Endothelial cell of umbilical vein (primary cell): Measurements from ENCODE around the gene AMBP. TPM values are rescaled to one million over a fixed set of nuclear protein-coding genes. Genes with fewer than 3 reads are reported as not detected.

Experiments
- BruUV-seq: library from RNA; stranded (reverse); fragments of 400-500 nt; replicated peaks from 2 replicates; lab custom pipeline; 2021; lab: Mats Ljungman, UMichigan
- CTCF ChIA-PET: fragments of 300-600, 350-600 bp; sonication (Branson Sonifier 250); formaldehyde crosslinking; loops from one replicate; lab custom pipeline; 2021; ENCODE audit warnings: antibody characterized with exemption, inconsistent platforms; lab: Charles Lee
- POLR2A ChIA-PET: fragments of 300-600, 350-600 bp; sonication (Branson Sonifier 250); formaldehyde crosslinking; loops from one replicate; lab custom pipeline; 2021; ENCODE audit warnings: antibody characterized with exemption, inconsistent platforms; lab: Charles Lee
- DNase-seq: peaks from one replicate; pipeline ENCODE4 v3.0.0-alpha.2; 2011; ENCODE audit warnings: low read depth, low spot score
- FAIRE-seq: peaks from 2 replicates; lab custom pipeline; 2011; peaks lifted over from hg19 to GRCh38; lab: Jason Lieb, UNC
- H2AFZ ChIP-seq: 2 replicates; pipeline ENCODE4 v1.6.0; 2012; ENCODE audit warnings: low read depth, low read length, control low read depth, inconsistent platforms
- H3K27ac ChIP-seq: 2 replicates; pipeline ENCODE4 v1.5.1; 2011; ENCODE audit warnings: low read depth, mild to moderate bottlenecking, control low read depth, low read length, moderate library complexity; ENCODE audit not compliant: insufficient read depth
- H3K27me3 ChIP-seq, 2 experiments: 2 replicates each; pipeline versions ENCODE4 v1.6.0 to v1.6.1; 2011; ENCODE audit warnings: low read length in 2 of 2, mixed read lengths in 1 of 2; ENCODE audit not compliant: control insufficient read depth in 2 of 2, insufficient read depth in 2 of 2
- H3K36me3 ChIP-seq, 2 experiments: 2 replicates in 1 of 2; 3 replicates in 1 of 2; pipeline ENCODE4 v1.5.1; 2011; ENCODE audit warnings: low read length in 2 of 2, mild to moderate bottlenecking in 1 of 2, moderate library complexity in 1 of 2; ENCODE audit not compliant: control insufficient read depth in 2 of 2, insufficient read depth in 2 of 2; ENCODE audit errors: extremely low read depth in 1 of 2
- H3K4me1 ChIP-seq: 3 replicates; pipeline ENCODE4 v1.5.1; 2011; ENCODE audit warnings: mild to moderate bottlenecking, low read length; ENCODE audit not compliant: control insufficient read depth, insufficient read depth; ENCODE audit errors: extremely low read depth
- H3K4me2 ChIP-seq: 2 replicates; pipeline ENCODE4 v1.6.1; 2011; ENCODE audit warnings: low read length, control low read depth, mixed read lengths; ENCODE audit not compliant: insufficient read depth
- H3K4me3 ChIP-seq, 3 experiments: fragments of 200-600 bp in 1 of 3; sonication (generic), shearing (Covaris generic) in 1 of 3; replicated peaks in 1 of 3; 2 replicates each; pipeline ENCODE4 v1.5.1; 2011 to 2016; ENCODE audit warnings: control low read depth in 3 of 3, low read length in 3 of 3, mild to moderate bottlenecking in 2 of 3, inconsistent platforms in 1 of 3, low read depth in 1 of 3, moderate library complexity in 1 of 3; ENCODE audit not compliant: insufficient read depth in 1 of 3
- H3K79me2 ChIP-seq: 2 replicates; pipeline ENCODE4 v1.6.0; 2012; ENCODE audit warnings: low read length, inconsistent platforms; ENCODE audit not compliant: control insufficient read depth, insufficient read depth
- H3K9ac ChIP-seq: replicated peaks from 2 replicates; pipeline ENCODE3; 2011; ENCODE audit warnings: low read length, control low read depth; ENCODE audit not compliant: insufficient read depth; ENCODE audit errors: extremely low read depth
- H3K9me1 ChIP-seq: replicated peaks from 3 replicates; pipeline ENCODE4 v1.6.0; 2011; ENCODE audit warnings: mild to moderate bottlenecking, low read length; ENCODE audit not compliant: control insufficient read depth, insufficient read depth; ENCODE audit errors: extremely low read depth
- H3K9me3 ChIP-seq: replicated peaks from 2 replicates; pipeline ENCODE4 v1.5.1; 2012; ENCODE audit warnings: low read length, inconsistent platforms; ENCODE audit not compliant: control insufficient read depth, insufficient read depth
- H4K20me1 ChIP-seq: replicated peaks from 2 replicates; pipeline ENCODE3; 2011; ENCODE audit warnings: mild to moderate bottlenecking, low read length; ENCODE audit not compliant: control insufficient read depth, insufficient read depth; ENCODE audit errors: extremely low read depth
- EZH2 ChIP-seq: IDR thresholded peaks from 2 replicates; pipeline ENCODE4 v1.6.1; 2012; ENCODE audit warnings: borderline replicate concordance, low read depth, mild to moderate bottlenecking, moderate library complexity, low read length, inconsistent platforms; ENCODE audit not compliant: severe bottlenecking
- FOS ChIP-seq: IDR thresholded peaks from 2 replicates; pipeline ENCODE4 v1.6.1; 2011; ENCODE audit warnings: mild to moderate bottlenecking, low read length, moderate library complexity, borderline replicate concordance; ENCODE audit not compliant: insufficient read depth
- GATA2 ChIP-seq: IDR thresholded peaks from 2 replicates; pipeline ENCODE4 v1.7.0; 2011; ENCODE audit warnings: low read depth, mild to moderate bottlenecking, moderate library complexity, mixed read lengths, low read length; ENCODE audit not compliant: insufficient read length, insufficient read depth
- JUN ChIP-seq: IDR thresholded peaks from 2 replicates; pipeline ENCODE4 v1.6.1; 2011; ENCODE audit warnings: borderline replicate concordance, low read depth; ENCODE audit not compliant: insufficient read length, insufficient read depth
- MYC ChIP-seq: IDR thresholded peaks from one replicate; pipeline ENCODE4 v1.6.1; 2011; ENCODE audit warnings: mild to moderate bottlenecking, low read depth, low read length
- POLR2A ChIP-seq: IDR thresholded peaks from 2 replicates; pipeline ENCODE4 v1.6.1; 2012; ENCODE audit warnings: low read depth, mild to moderate bottlenecking, control low read depth, low read length
- POLR2AphosphoS5 ChIP-seq: IDR thresholded peaks from 2 replicates; pipeline ENCODE4 v1.6.1; 2012; ENCODE audit warnings: low read depth, mild to moderate bottlenecking, control low read depth, low read length, moderate library complexity; ENCODE audit not compliant: insufficient read depth
- dilution Hi-C: fragments of 300-500 bp; cut with MboI; formaldehyde crosslinking; loops from one replicate; pipeline ENCODE4 v1.15.0; 2019; ENCODE audit warnings: low sequenced_read_pairs; ENCODE audit not compliant: extremely low pct_ligation_motif_present
- intact Hi-C: fragments of 100-400 bp; cut with micrococcal nuclease; formaldehyde crosslinking; loops from one replicate; pipeline ENCODE4 v1.10.0; 2022
- polyA plus RNA-seq, 4 experiments: library from polyadenylated mRNA; depleted of rRNA in 3 of 4; stranded (reverse) in 3 of 4; unstranded in 1 of 4; fragments of >200 nt; gene quantifications; 2 replicates each; pipeline versions ENCODE4 v1.2.1 to v1.2.3, GENCODE V29; 2011 to 2012; ENCODE audit warnings: missing spikeins in 1 of 4
- total RNA-seq: library from RNA; stranded (reverse); gene quantifications from 2 replicates; pipeline ENCODE4 v1.2.3, GENCODE V29; 2021
- TF ChIP-seq, protein P1 (sequence below), 2 donors: IDR thresholded peaks; 1 replicate in 1 of 2; 2 replicates in 1 of 2; pipeline ENCODE4 v1.5.1; 2011; ENCODE audit warnings: low read length in 2 of 2, mild to moderate bottlenecking in 2 of 2, moderate library complexity in 2 of 2, control low read depth in 1 of 2, inconsistent platforms in 1 of 2, low read depth in 1 of 2; ENCODE audit not compliant: insufficient read depth in 1 of 2; ENCODE audit errors: extremely low read depth in 1 of 2
- TF ChIP-seq, protein P2 (sequence below): IDR thresholded peaks from 2 replicates; pipeline ENCODE4 v1.6.1; 2011; ENCODE audit not compliant: insufficient read depth, insufficient read length

The AMBP gene
- total and polyA plus RNA-seq, 2 donors (not counting 3 experiments of a cell fraction or from before 2014, with no cell fraction given): not detected

DNA sequence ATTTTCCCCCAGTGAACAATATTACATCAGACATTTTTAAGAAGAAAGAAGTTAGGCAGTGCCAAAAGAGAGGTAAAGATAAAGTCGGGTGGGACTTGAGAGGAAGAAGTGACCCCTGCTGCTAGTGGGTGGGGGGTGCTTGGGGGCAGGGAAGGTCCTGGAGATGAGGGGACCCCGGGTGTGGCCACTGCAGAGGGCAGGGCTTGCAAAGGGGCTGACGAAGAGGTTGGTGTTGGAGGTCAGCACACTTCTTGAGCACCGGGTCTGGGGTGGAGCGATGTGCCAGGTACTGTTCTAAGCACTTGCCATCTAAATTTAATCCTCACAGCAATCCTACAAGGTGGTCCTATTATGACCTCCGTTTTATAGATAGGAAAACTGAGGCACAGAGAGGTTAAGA lies 62.0 kb downstream of the AMBP start:
- H3K9me1 ChIP-seq: no peaks in the 10 kb centered on the region
- H4K20me1 ChIP-seq: no peaks in the 10 kb centered on the region
- no peaks in the 10 kb centered on the region for H3K4me1 ChIP-seq
- no peak overlapping the region for H3K4me2 ChIP-seq
- no peaks in the 10 kb centered on the region for H3K79me2 ChIP-seq
- no peaks in the 10 kb centered on the region for H3K9me3 ChIP-seq
- no peaks in the 10 kb centered on the region for H3K27me3 ChIP-seq
- peaks cover 7 to 26% of the 10 kb centered on the region in 2 experiments for H3K36me3 ChIP-seq
- CTCF ChIA-PET: no interaction called here
- intact Hi-C loops (no loop called here), dilution Hi-C loops (no loop called here)
- no peak overlapping the region for H3K27ac ChIP-seq
- no peak for TF ChIP-seq GATA2
- no peak for TF ChIP-seq POLR2A
- no peak for TF ChIP-seq JUN
- TF ChIP-seq, protein P1, sequence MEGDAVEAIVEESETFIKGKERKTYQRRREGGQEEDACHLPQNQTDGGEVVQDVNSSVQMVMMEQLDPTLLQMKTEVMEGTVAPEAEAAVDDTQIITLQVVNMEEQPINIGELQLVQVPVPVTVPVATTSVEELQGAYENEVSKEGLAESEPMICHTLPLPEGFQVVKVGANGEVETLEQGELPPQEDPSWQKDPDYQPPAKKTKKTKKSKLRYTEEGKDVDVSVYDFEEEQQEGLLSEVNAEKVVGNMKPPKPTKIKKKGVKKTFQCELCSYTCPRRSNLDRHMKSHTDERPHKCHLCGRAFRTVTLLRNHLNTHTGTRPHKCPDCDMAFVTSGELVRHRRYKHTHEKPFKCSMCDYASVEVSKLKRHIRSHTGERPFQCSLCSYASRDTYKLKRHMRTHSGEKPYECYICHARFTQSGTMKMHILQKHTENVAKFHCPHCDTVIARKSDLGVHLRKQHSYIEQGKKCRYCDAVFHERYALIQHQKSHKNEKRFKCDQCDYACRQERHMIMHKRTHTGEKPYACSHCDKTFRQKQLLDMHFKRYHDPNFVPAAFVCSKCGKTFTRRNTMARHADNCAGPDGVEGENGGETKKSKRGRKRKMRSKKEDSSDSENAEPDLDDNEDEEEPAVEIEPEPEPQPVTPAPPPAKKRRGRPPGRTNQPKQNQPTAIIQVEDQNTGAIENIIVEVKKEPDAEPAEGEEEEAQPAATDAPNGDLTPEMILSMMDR (IDR thresholded peaks at IDR 0.05; ENCODE audit: extremely low read depth in 1 of 2, insufficient read depth in 1 of 2, low read depth in 1 of 2, low read length in 2 of 2): no peak
- no peak for TF ChIP-seq MYC
- BruUV-seq: no TSS peak
- H3K4me3 ChIP-seq: no peak overlapping the region
- POLR2A ChIA-PET: no interaction called here
- H3K9ac ChIP-seq: no peak overlapping the region
- no peak for DNase-seq
- FAIRE-seq: no peak
- H2AFZ ChIP-seq: no peak overlapping the region

DNA sequence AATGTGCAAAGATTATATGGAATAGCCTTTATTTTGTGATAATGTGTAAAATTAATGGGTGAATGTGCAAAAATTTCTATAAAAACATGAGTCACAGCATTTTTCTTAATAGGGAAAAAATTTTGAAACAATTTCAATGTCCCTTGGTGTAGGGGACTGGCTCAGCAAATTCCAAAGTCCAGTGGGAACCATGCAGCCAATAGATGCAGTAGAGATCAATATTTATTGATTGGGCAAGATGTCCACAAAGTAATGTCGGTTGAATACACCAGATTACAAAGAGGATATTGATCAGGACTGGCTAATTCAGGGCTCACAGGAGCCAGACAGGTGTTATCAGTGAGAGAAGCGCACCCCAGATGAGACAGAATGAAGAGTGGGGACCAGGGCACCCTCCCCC lies 62.5 kb downstream of the AMBP start:
- no peak overlapping the region for H3K4me3 ChIP-seq
- ChIA-PET POLR2A (no interaction called here), CTCF (no interaction called here)
- H3K9me1 ChIP-seq: no peaks in the 10 kb centered on the region
- H3K79me2 ChIP-seq: no peaks in the 10 kb centered on the region
- H3K9me3 ChIP-seq: no peaks in the 10 kb centered on the region
- intact Hi-C loops (no loop called here), dilution Hi-C loops (no loop called here)
- no peak overlapping the region for H3K9ac ChIP-seq
- DNase-seq (no peak), FAIRE-seq (no peak)
- H4K20me1 ChIP-seq: no peaks in the 10 kb centered on the region
- H3K4me2 ChIP-seq: no peak overlapping the region
- H2AFZ ChIP-seq: no peak overlapping the region
- no peak overlapping the region for H3K27ac ChIP-seq
- peaks cover 7 to 26% of the 10 kb centered on the region in 2 experiments for H3K36me3 ChIP-seq
- no peaks in the 10 kb centered on the region for H3K4me1 ChIP-seq
- TF ChIP-seq FOS: no peak
- TF ChIP-seq POLR2A: no peak
- no peak for TF ChIP-seq EZH2
- no peak for TF ChIP-seq GATA2
- no peak for TF ChIP-seq JUN
- TF ChIP-seq, protein P2, sequence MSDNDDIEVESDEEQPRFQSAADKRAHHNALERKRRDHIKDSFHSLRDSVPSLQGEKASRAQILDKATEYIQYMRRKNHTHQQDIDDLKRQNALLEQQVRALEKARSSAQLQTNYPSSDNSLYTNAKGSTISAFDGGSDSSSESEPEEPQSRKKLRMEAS: no peak
- TF ChIP-seq MYC: no peak
- TF ChIP-seq, protein P1 (IDR thresholded peaks at IDR 0.05; ENCODE audit: extremely low read depth in 1 of 2, insufficient read depth in 1 of 2, low read depth in 1 of 2, low read length in 2 of 2): no peak
- no peak for TF ChIP-seq POLR2AphosphoS5
- BruUV-seq: no TSS peak
- no peaks in the 10 kb centered on the region for H3K27me3 ChIP-seq
